Stimulated activated CD8-positive, alpha-beta memory T cell treated with anti-CD3 and anti-CD28 coated beads, Interleukin-7, amount 100 ng/mL, for 1 hour (primary cell): ENCODE results near the gene SPIRE1.
"Not testable (repeated sequence)": the region's sequence is repeated elsewhere in the genome, so short reads cannot be mapped to it uniquely, and the experiment has no call there.

Experiments
- DNase-seq, 2 donors: peaks; one replicate each; pipeline ENCODE4 v3.0.0-alpha.2; 2020; ENCODE audit warnings: low read depth in 2 of 2

The SPIRE1 gene

DNA sequence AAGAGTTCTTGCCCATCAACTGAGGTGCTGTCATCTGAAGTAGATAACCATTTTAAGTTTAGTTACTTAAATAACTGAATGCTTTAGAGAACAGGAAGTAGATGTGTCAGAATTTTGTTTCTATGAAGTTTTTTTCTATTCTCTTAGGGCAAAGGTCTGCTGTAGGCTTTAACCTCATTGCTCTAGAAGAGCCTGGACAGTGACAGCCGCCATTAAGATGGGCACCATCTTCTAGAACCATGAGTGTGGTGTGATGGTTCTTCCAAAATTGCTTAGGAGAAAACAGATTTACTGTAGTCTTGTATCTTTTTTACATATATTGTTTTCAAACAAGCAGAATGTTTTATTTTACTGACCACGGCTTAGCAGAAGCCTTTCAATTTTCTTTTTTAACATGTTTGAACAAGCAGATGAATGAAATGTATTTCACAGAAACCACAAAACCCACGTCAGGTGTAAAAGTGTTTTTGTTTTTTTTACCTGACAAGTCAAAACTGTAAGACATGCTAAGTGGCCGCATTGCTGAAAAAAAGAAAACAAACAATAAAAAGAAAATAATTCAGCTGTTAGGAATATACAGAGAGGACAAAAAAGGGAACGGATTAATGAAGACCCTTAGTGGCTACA is 172.3 kb downstream of the SPIRE1 start:
- DNase-seq = no peak

- not testable (repeated sequence) for DNase-seq
These were observed 176.0 kb downstream of the SPIRE1 start for GRCh38 chr18:12481915-12482314.

DNA sequence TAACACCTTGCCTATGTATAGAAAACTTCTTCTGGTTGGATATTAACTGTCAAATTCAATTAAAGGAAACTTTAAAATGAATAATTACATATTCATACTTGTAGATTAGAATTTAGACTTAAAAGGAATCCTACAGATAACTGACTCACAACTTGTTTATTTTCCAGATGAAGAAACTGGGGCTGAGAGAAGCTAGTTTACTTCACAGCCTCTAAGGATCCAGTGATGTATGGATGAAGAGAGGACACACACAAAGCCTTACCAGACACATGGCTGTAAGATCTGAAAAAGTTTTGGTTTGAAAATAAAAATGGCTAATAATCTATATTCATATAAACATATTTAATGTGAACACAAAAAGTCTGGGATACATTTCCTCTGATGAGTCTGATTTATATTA is 177.9 kb downstream of the SPIRE1 start:
- no peak for DNase-seq

DNA sequence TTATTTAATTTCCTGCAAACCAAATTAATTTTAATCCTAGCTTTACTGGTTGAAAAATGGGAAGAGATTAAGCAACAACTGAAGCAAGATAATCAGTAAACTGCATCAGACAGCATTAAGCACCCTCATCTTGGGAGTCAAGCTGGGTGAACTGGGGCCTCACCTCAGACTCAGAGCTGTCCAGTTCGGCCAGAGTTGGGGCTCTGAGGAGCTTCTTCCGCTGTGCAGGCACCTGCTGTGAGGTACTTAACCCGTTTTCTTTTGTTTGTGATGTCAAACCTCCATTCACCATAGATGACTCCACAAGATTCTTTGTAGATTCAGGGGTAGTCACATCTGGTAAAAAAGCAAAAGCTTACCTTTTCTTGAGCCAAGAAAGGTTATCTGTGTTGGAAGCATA is 178.4 kb downstream of the SPIRE1 start:
- DNase-seq = no peak

DNA sequence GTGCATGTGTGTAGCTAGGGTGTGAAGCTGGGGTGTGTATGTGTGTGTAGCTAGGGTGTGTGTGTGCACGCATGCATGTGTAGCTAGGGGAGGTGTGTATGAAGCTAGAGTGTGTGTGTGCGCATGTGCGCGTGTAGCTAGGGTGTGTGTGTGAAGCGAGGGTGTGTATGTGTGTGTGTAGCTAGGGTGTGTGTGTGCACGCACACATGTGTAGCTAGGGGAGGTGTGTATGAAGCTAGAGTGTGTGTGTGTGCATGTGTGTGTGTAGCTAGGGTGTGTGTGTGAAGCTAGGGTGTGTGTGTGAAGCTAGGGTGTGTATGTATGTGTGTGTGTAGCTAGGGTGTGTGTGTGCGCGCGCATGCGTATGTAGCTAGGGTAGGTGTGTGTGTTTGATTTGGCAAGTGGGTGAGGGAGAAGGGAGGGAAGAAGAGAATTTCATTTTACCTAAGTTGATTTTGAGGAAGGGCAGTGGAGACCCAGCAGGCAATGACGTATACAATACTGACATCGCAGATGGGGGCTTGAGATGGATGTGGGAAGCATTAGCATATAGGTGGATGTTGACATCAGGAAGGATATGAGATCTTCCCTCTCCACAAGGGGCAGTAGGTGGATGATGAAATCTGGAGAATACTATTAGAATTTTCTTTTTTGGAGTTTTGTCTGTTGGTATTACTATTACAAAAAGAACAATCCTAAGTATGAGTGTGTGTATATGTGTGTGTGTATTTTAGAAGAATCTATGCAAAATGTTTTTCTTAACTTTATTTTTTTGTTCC is 179.4 kb downstream of the SPIRE1 start:
- no peak for DNase-seq

DNA sequence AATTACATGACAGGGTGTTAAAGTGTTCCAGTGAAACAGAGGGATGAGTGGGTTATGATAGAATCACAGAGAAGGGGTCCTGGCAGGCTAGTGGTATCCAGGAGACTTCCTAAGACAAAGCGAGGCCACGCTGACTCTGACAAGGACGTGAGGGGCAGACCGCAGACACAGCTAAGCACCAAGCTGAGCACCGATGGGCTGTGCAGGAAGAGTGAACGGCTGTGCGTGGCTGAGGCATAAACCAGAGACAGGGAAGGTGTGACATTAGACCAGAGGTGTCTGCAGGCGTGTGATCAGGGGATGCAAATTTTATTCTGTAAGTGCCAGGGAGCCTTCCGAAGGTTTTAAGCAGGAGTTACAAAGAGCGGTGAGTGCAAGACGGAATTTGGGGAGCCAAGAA is 180.3 kb downstream of the SPIRE1 start:
- DNase-seq = no peak

- DNase-seq = no peak
These were observed 181.0 kb downstream of the SPIRE1 start for GRCh38 chr18:12476955-12477354.

DNA sequence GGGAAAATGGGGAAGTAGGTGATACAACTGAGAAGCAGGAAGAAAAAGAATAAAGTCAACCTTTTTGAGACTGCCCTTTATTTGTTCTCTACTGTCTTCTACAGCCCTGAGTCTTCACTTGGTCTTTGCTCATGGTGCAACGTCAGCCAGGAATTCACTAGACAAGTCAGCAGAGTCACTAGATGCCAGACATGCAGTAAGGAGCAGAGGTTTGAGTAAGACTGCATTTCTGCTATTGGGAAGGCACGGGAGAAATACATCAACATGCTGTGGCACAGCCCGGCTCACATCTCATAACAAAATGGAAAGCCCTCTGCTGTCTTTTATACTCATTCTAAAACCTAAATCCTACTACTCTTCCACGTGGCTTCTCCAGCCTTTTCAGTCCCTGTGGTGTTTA is 183.0 kb downstream of the SPIRE1 start:
- DNase-seq = no peak

GRCh38 chr18:12474146-12474545 is 183.8 kb downstream of the SPIRE1 start:
- no peak for DNase-seq

- DNase-seq = no peak
These were observed 187.4 kb downstream of the SPIRE1 start for GRCh38 chr18:12470382-12471075.

- DNase-seq = no peak
These were observed 189.5 kb downstream of the SPIRE1 start for GRCh38 chr18:12468445-12468844.

GRCh38 chr18:12464731-12465130 is 193.2 kb downstream of the SPIRE1 start:
- no peak for DNase-seq

- no peak for DNase-seq
These were observed 194.7 kb downstream of the SPIRE1 start for GRCh38 chr18:12463191-12463590.

DNA sequence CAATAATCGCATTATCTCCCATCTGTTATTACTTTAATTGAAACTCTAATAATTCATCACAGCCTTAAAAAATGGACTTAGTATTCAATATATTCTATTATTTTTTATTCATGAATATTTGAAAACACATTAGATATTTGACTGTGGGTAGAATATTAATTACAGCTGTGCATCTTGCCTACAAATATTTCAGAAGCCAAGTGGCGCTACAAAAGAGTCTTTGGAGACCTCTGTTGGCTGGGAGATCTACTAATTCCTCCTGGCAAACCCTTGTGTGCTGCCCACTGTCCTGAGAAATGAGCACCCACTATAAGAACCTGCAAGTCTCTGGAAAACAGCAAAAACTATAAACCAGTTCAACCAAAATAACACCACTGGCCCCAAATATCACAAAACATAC is 195.7 kb downstream of the SPIRE1 start:
- no peak for DNase-seq

GRCh38 chr18:12461326-12461725 is 196.6 kb downstream of the SPIRE1 start:
- DNase-seq = no peak

- no peak for DNase-seq
These were observed 197.0 kb downstream of the SPIRE1 start for GRCh38 chr18:12460874-12461273.

GRCh38 chr18:12458771-12459170 is 199.1 kb downstream of the SPIRE1 start:
- DNase-seq = no peak

DNA sequence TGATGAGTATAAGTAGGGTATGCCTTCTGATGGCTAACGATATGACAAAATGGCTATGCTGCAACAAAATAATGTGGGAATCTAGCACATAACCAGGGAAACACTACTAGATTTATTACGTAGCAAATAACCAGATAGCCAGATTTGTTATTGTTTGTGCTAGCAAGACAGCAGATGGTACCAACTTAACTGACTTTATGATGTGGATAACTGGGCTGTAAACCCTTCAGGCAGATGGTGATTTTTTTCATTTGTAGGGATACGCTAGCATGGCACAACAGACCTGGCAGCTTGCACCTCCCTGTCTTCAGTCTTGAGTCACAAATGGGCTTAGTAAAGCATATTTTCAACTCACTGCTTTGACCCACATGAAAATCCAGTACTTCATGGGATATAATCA is 201.5 kb downstream of the SPIRE1 start:
- DNase-seq = no peak

GRCh38 chr18:12455496-12455895 is 202.4 kb downstream of the SPIRE1 start:
- no peak for DNase-seq

- DNase-seq = no peak
These were observed 205.1 kb downstream of the SPIRE1 start for GRCh38 chr18:12452784-12453183.

DNA sequence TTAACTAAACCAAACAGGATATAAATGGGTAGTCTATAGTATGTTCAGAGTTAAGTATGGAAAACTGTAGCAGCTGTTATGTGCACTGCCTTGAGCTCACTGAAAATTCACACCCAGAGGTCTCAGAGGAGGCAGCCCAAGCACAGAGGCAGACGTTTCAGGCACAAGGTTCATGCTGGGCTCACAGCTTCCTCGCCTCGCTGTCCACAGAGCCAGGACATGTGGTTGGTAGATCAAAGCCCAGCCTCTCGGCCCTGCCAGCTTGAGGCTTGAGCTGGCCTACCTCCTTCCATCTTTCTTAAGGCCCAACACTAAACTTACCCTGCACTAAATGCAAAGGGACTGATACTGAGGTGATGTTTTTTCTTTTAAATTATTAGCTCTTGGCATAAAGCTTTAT is 206.5 kb downstream of the SPIRE1 start:
- no peak for DNase-seq

GRCh38 chr18:12449051-12449785 is 208.7 kb downstream of the SPIRE1 start:
- no peak for DNase-seq
